ENCODE measurements around the gene TTC23. TPM values are rescaled to one million over a fixed set of nuclear protein-coding genes. Genes with fewer than 3 reads are reported as not detected.
A peak's percentile ranks its signal among the peaks of the same experiment; 100 is the strongest.

TTC23 gene
- total RNA-seq, 1 experiment from 2014 or later, result 17.8 TPM

DNA sequence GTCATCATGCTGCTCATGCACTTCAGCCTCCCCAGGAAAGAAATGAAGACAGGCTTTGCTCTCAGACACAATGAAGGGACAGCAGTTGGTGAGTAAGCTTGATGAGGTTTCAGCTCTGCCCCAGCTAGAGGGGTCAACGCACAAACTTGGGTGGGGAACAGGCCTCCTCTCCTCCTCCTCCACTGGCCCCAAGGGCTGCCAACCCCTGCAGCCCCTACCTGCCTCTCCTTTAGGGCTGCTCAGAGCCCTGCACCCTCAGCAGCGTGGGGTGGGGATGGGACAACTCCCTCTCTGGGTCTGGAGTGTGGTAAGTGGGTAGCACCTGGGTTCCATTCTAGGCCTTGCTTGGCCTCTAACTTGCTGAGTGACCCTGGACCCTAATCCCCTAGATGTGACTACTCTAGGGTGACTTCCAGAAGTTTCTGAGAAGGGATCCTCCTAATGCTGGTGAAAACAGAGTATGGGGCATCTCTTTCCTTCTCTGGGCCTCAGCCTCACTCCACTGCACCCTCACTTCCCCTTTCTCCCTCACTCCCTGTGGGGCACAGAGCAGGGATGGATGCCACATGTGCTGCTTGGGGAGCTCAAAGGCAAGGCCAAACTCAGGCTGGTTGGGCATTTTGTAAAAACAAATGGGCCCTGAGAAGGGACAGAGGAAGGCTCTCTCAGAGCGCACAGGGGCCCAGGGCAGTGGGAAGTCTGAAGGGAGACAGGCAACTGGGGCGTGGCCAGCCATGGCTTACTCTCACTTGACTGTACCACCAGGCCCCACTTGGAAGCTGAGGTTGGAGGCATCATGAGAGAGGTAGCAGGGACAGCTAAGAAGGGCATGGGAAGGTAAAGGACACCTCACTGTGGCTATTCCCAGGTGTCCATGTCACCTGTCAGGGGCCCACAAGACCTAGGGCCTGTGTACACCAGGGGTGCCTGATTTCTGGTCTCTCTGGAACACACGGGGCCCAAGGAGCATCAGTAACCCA is 80.5 kb downstream of the TTC23 start:
- DNase-seq (ENCODE audit: low spot score) (no peak), ATAC-seq (no peak)
- ChIA-PET CTCF (interaction anchor here (0.7 kb wide), 1 partner anchor 64 kb away, joined by 4 read pairs; the partner anchor contains the start of gene SYNM), POLR2A (no interaction called here)
- peaks cover 5% of the 10 kb centered on the region; the same call in 1 of the 2 replicates for H3K36me3 Mint-ChIP-seq
- no peaks in the 10 kb centered on the region for H3K4me1 Mint-ChIP-seq
- H3K4me3 Mint-ChIP-seq, result no peak overlapping the region
- H3K9me3 Mint-ChIP-seq, result no peaks in the 10 kb centered on the region
- TF ChIP-seq, protein P1, sequence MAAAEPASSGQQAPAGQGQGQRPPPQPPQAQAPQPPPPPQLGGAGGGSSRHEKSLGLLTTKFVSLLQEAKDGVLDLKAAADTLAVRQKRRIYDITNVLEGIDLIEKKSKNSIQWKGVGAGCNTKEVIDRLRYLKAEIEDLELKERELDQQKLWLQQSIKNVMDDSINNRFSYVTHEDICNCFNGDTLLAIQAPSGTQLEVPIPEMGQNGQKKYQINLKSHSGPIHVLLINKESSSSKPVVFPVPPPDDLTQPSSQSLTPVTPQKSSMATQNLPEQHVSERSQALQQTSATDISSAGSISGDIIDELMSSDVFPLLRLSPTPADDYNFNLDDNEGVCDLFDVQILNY (CRISPR knock-in tag; IDR thresholded peaks at IDR 0.05), result no peak
- TF ChIP-seq, protein P2, sequence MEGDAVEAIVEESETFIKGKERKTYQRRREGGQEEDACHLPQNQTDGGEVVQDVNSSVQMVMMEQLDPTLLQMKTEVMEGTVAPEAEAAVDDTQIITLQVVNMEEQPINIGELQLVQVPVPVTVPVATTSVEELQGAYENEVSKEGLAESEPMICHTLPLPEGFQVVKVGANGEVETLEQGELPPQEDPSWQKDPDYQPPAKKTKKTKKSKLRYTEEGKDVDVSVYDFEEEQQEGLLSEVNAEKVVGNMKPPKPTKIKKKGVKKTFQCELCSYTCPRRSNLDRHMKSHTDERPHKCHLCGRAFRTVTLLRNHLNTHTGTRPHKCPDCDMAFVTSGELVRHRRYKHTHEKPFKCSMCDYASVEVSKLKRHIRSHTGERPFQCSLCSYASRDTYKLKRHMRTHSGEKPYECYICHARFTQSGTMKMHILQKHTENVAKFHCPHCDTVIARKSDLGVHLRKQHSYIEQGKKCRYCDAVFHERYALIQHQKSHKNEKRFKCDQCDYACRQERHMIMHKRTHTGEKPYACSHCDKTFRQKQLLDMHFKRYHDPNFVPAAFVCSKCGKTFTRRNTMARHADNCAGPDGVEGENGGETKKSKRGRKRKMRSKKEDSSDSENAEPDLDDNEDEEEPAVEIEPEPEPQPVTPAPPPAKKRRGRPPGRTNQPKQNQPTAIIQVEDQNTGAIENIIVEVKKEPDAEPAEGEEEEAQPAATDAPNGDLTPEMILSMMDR (IDR thresholded peaks at IDR 0.05), result no peak
- TF ChIP-seq, protein P3, sequence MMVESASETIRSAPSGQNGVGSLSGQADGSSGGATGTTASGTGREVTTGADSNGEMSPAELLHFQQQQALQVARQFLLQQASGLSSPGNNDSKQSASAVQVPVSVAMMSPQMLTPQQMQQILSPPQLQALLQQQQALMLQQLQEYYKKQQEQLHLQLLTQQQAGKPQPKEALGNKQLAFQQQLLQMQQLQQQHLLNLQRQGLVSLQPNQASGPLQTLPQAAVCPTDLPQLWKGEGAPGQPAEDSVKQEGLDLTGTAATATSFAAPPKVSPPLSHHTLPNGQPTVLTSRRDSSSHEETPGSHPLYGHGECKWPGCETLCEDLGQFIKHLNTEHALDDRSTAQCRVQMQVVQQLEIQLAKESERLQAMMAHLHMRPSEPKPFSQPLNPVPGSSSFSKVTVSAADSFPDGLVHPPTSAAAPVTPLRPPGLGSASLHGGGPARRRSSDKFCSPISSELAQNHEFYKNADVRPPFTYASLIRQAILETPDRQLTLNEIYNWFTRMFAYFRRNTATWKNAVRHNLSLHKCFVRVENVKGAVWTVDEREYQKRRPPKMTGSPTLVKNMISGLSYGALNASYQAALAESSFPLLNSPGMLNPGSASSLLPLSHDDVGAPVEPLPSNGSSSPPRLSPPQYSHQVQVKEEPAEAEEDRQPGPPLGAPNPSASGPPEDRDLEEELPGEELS (CRISPR knock-in tag; IDR thresholded peaks at IDR 0.05), result no peak
- TF ChIP-seq, protein P4, sequence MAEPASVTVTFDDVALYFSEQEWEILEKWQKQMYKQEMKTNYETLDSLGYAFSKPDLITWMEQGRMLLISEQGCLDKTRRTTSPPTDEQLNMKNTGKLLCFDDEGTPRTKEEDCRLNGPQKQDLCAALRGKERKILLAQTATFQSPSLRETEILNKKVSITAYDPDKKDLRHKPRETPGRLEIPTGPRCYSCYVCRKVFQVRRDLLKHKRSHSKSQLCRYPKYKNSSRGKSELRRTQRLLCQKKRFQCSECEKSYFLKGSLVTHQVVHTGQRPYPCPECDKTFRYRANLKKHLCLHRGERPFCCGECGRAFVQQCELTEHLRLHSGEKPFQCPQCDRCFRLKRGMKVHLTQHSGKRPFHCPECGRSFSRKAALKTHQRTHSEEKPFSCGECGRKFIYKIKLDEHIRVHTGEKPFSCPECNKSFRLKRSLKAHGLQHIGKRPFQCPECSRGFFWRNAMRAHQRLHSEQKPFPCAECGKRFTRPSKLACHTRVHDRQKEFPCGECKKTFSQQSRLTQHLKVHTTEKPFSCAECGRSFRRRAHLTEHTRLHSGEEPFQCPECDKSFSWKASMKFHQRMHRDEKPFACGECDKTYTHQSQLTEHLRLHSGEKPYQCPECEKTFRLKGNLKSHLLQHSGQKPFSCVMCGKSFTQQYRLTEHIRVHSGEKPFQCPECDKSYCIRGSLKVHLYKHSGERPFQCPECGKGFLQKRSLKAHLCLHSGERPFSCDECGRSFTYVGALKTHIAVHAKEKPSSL (CRISPR knock-in tag; conservative IDR thresholded peaks at IDR 0.05), result no peak
- TF ChIP-seq, protein P5, sequence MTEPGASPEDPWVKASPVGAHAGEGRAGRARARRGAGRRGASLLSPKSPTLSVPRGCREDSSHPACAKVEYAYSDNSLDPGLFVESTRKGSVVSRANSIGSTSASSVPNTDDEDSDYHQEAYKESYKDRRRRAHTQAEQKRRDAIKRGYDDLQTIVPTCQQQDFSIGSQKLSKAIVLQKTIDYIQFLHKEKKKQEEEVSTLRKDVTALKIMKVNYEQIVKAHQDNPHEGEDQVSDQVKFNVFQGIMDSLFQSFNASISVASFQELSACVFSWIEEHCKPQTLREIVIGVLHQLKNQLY (CRISPR knock-in tag; IDR thresholded peaks at IDR 0.05), result no peak
- TF ChIP-seq, protein P6, sequence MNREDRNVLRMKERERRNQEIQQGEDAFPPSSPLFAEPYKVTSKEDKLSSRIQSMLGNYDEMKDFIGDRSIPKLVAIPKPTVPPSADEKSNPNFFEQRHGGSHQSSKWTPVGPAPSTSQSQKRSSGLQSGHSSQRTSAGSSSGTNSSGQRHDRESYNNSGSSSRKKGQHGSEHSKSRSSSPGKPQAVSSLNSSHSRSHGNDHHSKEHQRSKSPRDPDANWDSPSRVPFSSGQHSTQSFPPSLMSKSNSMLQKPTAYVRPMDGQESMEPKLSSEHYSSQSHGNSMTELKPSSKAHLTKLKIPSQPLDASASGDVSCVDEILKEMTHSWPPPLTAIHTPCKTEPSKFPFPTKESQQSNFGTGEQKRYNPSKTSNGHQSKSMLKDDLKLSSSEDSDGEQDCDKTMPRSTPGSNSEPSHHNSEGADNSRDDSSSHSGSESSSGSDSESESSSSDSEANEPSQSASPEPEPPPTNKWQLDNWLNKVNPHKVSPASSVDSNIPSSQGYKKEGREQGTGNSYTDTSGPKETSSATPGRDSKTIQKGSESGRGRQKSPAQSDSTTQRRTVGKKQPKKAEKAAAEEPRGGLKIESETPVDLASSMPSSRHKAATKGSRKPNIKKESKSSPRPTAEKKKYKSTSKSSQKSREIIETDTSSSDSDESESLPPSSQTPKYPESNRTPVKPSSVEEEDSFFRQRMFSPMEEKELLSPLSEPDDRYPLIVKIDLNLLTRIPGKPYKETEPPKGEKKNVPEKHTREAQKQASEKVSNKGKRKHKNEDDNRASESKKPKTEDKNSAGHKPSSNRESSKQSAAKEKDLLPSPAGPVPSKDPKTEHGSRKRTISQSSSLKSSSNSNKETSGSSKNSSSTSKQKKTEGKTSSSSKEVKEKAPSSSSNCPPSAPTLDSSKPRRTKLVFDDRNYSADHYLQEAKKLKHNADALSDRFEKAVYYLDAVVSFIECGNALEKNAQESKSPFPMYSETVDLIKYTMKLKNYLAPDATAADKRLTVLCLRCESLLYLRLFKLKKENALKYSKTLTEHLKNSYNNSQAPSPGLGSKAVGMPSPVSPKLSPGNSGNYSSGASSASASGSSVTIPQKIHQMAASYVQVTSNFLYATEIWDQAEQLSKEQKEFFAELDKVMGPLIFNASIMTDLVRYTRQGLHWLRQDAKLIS (CRISPR knock-in tag; IDR thresholded peaks at IDR 0.05; ENCODE audit: borderline replicate concordance), result no peak
- TF ChIP-seq, protein P7, sequence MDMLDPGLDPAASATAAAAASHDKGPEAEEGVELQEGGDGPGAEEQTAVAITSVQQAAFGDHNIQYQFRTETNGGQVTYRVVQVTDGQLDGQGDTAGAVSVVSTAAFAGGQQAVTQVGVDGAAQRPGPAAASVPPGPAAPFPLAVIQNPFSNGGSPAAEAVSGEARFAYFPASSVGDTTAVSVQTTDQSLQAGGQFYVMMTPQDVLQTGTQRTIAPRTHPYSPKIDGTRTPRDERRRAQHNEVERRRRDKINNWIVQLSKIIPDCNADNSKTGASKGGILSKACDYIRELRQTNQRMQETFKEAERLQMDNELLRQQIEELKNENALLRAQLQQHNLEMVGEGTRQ (CRISPR knock-in tag; IDR thresholded peaks at IDR 0.05), result no peak
- TF ChIP-seq CBFB (CRISPR knock-in tag; IDR thresholded peaks at IDR 0.05; ENCODE audit: low read depth) (no peak), ZNF263 (CRISPR knock-in tag; IDR thresholded peaks at IDR 0.05; ENCODE audit: low read depth) (no peak), NR2C2 (CRISPR knock-in tag; IDR thresholded peaks at IDR 0.05) (no peak)
- TF ChIP-seq, protein P8, sequence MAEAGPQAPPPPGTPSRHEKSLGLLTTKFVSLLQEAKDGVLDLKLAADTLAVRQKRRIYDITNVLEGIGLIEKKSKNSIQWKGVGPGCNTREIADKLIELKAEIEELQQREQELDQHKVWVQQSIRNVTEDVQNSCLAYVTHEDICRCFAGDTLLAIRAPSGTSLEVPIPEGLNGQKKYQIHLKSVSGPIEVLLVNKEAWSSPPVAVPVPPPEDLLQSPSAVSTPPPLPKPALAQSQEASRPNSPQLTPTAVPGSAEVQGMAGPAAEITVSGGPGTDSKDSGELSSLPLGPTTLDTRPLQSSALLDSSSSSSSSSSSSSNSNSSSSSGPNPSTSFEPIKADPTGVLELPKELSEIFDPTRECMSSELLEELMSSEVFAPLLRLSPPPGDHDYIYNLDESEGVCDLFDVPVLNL (CRISPR knock-in tag; IDR thresholded peaks at IDR 0.05; ENCODE audit: borderline replicate concordance, low read depth), result no peak
- H3K27ac Mint-ChIP-seq, result peak overlapping the region; percentile 72; the same call in 1 of the 2 replicates
- no peaks in the 10 kb centered on the region for H3K27me3 Mint-ChIP-seq (ENCODE audit: low read depth)

Data from WTC11 (cell line).